CD4-positive, alpha-beta T cell treated with Interleukin-6 at 100 ng/mL for 8 hours (primary cell): ENCODE results near the gene PTCHD4.
"Not testable (repeated sequence)": the region's sequence is repeated elsewhere in the genome, so short reads cannot be mapped to it uniquely, and the experiment has no call there.

Experiments used
- DNase-seq: peaks from one replicate; pipeline ENCODE4 v3.0.0-alpha.2; 2020; ENCODE audit warnings: mixed read lengths, low spot score

PTCHD4 gene

GRCh38 chr6:48111143-48111506 is at the start of gene PTCHD4:
PTCHD4 (minus strand) TSS chr6:48111197; CDS start chr6:48068957, 42,240 bp downstream.
- DNase-seq, result no peak

- DNase-seq, result no peak
Measured at GRCh38 chr6:48151142-48151541, 40.1 kb upstream of the PTCHD4 start.

- DNase-seq, result no peak
Measured at GRCh38 chr6:48150701-48151100, 39.7 kb upstream of the PTCHD4 start.

GRCh38 chr6:48147051-48147450 is 36.1 kb upstream of the PTCHD4 start:
- no peak for DNase-seq

- DNase-seq, result no peak
Measured at GRCh38 chr6:48144021-48144420, 33.0 kb upstream of the PTCHD4 start.

- no peak for DNase-seq
Measured at GRCh38 chr6:48141975-48142374, 31.0 kb upstream of the PTCHD4 start.

- DNase-seq, result no peak
Measured at GRCh38 chr6:48139818-48140614, 29.0 kb upstream of the PTCHD4 start.

GRCh38 chr6:48136856-48137255 is 25.9 kb upstream of the PTCHD4 start:
- DNase-seq, result no peak

GRCh38 chr6:48135323-48136084 is 24.5 kb upstream of the PTCHD4 start:
- no peak for DNase-seq

GRCh38 chr6:48134246-48134645 is 23.2 kb upstream of the PTCHD4 start:
- DNase-seq, result no peak

GRCh38 chr6:48123601-48124000 is 12.6 kb upstream of the PTCHD4 start:
- DNase-seq, result no peak

- not testable (repeated sequence) for DNase-seq
Measured at GRCh38 chr6:48121983-48122749, 11.2 kb upstream of the PTCHD4 start.

GRCh38 chr6:48116699-48117645 is 6.0 kb upstream of the PTCHD4 start:
- DNase-seq, result no peak

GRCh38 chr6:48113130-48113529 is 2.1 kb upstream of the PTCHD4 start:
- no peak for DNase-seq

- no peak for DNase-seq
Measured at GRCh38 chr6:48111575-48111974, 578 bp upstream of the PTCHD4 start.

GRCh38 chr6:48110436-48111142 is 408 bp downstream of the PTCHD4 start:
- DNase-seq, result no peak

GRCh38 chr6:48109944-48110343 is 1.1 kb downstream of the PTCHD4 start:
- DNase-seq, result no peak

- DNase-seq, result not testable (repeated sequence)
Measured at GRCh38 chr6:48102476-48103195, 8.4 kb downstream of the PTCHD4 start.

- DNase-seq, result no peak
Measured at GRCh38 chr6:48101290-48101689, 9.7 kb downstream of the PTCHD4 start.

- no peak for DNase-seq
Measured at GRCh38 chr6:48100588-48100895, 10.5 kb downstream of the PTCHD4 start.
